Stimulated activated CD4-positive, alpha-beta T cell treated with anti-CD3 and anti-CD28 coated beads, Interleukin-2, amount 100 ng/mL, for 24 hours (primary cell): ENCODE measurements around the gene TMEM240.
"Not testable (repeated sequence)": the region's sequence is repeated elsewhere in the genome, so short reads cannot be mapped to it uniquely, and the experiment has no call there.

Experiments
- DNase-seq, 2 donors: peaks; one replicate each; pipeline ENCODE4 v3.0.0-alpha.2; 2020

The TMEM240 gene

DNA sequence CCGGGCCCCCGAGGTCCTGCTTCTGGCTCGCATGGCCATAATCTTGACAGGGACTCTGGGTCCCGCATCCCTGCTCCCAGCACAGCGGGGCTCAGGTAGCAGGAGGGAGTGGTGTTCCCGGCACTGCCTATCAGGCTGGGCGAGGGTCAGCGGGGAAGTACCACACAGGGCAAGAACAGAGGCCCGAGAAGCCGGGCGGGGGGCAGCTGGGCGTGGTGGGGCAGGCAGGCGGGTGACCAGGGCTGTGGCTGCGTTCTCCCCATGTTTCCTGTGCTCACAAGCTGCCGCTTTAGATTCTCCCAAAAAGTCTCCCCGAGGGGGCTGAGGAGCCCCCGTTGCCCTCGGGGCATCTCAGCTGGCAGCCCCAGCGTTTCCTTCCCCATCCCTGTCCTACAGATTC lies 50.6 kb downstream of the TMEM240 start:
- DNase-seq = no peak

DNA sequence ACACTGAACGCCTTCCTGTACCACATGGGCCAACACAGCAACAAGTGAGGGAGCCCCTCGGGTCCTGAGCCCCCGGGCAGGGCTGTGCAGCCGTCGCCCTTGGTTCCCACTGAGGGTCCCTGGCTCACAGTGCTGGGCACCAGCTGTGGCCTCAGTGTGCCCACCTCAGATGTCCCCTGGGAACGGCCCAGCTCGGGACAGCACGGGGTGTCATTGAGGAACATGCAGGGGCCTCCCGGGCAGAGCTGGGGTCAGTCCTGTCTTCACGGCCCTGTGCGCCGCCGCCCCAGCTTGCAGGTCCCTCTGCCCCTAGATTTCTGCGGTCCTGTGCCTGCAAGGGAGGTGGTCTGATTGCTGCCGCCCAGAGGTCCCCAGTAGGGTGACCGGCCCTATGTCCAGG lies 51.2 kb downstream of the TMEM240 start:
- DNase-seq = no peak

DNA sequence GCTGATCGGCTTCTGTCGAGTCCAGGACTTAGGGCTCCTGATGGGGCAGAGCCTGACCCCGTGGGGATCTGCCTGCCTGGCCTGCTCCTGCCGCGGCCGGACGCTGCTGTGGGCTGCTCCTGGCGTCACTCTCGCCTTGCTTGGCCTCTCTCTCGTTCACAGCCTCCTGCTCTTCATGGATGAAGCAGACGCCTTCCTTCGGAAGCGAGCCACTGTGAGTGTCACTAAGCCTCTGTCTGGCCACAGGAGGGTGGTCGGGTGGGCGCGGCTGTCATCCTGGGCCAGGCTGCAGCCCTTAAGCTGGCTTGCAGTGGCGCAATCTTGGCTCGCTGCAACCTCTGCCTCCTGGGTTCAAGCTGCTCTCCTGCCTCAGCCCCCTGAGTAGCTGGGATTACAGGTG lies 52.7 kb downstream of the TMEM240 start:
- DNase-seq = no peak

DNA sequence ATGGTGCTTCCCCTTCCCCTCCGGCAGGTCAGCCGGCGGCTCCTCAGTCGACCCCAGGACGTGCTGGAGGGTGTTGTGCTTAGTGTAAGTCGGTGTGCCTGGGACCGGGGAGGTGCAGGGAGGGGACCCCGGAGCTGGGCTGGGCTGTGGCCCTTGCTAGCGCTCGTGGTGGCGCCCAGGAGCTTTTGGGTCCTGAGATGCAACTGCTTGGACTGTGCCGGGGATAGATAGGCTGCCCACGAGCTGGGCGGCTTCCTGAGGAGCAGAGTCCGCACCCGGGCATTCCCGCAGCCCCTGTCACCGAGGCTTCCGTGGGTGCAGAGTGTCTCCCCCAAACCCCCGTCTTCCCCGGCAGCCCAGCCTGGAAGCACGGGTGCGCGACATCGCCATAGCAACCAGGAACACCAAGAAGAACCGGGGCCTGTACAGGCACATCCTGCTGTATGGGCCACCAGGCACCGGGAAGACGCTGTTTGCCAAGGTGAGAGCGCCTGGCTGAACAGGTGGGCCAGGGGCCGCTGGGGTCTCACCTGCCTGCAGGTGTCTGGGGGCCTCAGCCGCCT lies 54.6 kb downstream of the TMEM240 start:
- not testable (repeated sequence) for DNase-seq

DNA sequence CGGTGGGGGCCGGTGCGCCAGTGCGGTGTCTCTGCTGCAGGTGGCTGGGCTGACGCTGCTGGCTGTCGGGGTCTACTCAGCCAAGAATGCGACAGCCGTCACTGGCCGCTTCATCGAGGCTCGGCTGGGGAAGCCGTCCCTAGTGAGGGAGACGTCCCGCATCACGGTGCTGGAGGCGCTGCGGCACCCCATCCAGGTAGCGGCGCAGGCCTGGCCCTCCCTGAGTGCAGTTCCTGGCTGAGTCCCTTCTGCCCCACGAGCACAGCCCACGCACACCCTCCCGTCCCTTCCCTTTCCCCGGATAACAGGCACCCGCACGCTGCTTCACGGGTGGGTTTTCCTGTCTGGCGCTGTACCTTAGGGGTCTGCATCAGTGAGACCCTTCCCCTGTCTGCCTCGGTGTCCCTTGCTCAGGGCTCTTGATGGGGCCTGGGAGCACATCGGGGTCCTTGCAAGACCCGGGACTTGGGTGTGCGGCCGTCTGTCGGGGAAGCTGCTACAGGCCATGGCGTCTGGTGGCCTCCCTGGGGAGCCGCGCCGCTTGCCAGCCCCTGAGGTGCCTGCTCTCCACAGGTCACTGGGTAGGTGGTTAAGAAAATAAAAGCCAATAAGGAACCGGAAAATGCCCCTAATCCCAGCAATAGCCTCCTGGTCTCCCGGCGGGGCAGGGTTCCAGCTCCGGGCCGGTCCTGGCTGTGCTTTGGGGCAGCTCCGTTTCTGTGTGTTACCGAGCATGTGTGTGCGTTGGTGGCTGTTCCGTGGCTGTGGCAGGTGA lies 55.3 kb downstream of the TMEM240 start:
- not testable (repeated sequence) for DNase-seq
